Measurements from ENCODE around the gene LEKR1.

The LEKR1 gene

DNA sequence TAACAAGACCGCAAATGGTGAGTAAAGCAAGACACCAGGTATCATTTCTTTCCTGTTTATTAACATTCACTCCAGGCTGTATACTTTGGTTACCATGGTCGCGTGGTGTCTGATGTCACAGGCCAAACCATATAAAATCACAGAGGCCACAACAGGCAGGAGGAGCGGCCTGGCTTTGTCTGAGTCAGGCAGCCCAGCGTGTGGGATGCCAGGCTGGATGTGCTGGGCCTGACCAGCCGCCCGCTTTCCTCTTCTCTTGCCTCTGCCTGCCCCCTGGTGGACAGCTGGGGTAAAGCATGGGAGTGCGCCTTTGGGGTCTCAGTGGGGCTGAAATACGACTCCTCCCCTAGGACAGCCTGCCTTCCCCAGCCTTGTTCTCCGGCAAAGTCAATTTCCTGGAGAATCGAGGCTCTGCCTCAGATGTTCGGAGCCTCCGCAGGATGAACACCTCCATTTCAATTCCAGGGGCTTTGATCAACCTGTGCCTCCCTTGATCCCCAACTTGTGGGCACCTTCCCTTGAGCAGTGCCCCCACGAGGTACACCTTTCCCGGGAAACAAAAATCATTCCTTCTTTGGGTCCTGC, 255.6 kb downstream of the LEKR1 start:
- peak; percentile 91 for DNase-seq (ENCODE audit: low spot score)

DNA sequence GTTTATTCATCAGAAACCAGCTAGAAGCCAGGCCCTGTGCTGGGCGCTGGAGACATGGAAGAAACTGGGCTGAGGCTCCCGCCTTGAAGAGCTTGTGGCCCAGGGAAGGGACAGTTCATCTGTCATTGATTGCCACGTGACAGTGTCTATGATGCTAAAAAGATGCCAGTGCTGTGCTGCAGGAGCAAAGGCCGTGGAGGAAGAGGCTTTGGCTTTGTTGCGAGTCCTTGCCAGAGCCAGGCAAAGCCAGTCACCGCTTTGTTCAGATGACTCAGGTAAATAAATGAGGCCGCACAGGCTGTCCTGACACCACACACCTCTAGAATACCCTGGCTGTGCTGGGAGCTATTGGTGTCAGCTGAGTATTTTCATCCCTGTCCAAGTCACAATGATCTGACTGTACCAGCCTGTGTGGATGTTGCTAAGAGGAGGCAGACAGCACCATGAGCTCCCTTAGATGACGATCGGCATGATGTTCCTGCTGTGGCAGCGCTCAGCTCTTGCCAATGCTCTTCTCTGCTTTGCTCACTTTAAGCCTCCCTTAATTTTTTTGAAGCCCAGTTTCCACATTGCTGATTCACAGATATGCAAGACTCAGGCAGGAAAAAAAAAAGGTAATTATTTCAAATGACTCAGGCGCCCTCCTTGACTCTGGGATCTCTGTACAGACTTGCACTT, 256.3 kb downstream of the LEKR1 start:
- peak; percentile 47 for DNase-seq (ENCODE audit: low spot score)

DNA sequence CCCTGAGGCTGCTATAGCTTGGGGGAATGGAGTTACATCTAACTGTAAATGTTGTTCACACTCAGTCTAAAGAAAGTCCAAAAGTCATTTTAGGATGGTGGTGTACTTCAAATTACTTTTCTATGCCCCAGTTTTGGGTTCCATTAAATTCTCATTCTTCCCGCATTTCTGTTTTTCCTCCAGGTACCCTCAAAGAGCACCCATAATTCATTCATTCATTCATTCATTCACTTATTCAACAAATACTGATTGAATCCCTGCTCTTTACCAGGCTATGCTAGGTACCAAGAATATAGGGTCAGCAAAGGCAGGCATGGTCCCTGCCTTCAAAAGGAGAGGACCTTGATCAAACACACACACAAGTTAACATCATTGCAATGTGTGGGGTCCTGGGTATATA, 257.7 kb downstream of the LEKR1 start:
- no peak for DNase-seq (ENCODE audit: low spot score)

DNA sequence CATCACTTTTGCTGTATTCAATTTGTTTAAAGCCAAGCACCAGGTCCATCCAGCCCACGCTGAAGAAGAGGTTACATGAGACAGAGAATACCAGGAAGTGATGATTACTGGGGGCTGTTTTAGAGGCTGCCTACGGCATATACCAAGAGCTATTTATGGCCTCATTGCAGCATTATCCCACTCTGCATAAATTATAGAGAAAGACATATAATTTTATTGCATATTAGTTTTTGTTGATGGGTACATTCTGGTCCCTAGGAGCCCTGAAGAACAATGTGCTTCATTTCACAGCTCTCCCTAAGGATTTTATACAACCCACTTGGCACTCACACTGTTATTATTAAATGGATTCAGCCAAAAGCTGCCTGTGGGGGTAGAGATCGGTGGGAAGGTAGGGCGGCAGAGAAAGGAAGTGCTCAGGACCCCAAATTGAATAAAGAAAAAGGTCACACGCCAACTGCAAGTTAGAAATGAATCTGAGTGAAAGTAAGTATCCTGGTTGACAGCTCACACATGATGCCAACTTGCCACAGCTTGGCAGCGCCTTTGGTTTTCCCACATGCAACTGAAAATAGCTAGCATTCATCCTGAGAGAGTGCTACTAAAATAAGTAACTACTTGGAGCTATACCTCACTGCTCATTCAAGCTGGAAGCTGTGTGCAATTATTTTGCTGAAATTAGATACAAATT, 260.1 kb downstream of the LEKR1 start:
- DNase-seq (ENCODE audit: low spot score), result no peak

DNA sequence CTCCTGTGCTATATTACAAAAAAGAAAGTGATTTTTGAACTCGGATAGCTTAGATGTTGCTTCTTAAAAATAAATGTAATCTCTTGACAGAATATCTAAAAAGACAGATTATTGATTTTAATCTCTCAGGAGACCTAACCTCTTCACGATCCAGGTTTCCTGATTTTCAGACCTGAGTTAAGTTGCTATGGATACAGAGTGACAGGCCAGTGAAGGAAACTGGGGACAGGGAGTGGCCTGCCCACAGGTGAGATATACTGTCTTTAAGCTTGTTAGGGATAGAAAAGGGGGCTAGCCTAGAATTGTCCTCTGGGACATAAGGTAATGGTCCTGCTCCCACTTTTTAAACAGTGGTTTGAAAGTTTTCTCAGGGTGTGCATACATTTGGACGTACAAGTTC, 260.6 kb downstream of the LEKR1 start:
- DNase-seq (ENCODE audit: low spot score), result no peak

DNA sequence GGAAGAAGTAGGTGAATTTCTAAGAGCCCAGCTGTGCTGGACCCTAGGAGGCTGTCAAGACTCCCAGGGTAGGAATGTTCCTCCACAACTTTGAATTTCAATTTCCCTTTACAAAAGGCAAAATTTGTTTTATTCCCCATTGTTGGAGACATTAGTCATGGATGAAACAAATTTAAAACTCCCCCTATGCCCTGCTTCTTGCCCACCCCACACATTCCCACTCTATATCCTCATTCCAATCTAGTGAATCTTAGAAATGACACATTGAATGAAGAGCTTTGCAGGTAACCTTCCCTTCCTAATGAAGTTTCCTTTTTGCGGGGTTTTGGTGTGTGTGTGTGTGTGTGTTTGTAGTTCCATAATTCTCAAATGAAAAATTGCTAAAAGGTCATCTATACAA, 261.2 kb downstream of the LEKR1 start:
- DNase-seq (ENCODE audit: low spot score), result no peak

DNA sequence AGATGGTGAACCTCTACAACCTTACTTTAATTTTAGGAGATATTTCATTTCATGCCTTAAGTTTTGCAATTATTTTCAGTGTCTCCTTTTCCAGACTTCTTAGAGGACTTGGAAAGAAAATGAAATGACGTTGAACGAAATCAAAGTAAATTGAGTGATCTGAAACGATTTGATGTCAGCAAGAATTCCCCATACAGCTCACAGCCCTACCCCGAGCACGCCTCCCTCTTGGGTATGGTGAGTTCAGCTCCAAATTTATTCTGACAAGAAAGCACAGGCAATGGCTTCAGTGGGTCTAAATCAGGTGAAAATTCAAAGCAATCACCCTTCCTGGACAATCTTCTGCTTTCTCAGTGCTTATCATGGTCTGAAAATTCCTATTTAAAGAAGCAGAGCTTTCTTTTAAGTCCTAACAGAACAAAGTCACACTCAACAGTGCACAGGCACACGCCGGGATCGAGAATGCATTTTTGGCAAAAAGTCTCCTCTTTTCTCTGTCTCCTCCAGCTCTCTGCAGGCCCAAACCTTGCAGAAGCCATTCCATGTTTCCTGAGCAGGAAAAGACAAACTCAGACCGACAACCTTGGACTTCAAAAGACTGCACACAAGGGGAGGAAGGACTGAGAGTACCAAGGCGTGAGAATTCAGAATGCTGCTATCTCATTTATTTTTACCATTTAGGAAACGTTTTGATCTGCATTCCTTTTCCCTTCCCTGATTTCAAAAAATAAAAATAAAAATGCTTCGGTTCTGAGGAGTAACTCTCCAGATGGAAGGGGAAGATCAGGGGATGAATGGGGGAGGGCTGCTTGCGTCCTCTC, 261.8 kb downstream of the LEKR1 start:
- no peak for DNase-seq (ENCODE audit: low spot score)

DNA sequence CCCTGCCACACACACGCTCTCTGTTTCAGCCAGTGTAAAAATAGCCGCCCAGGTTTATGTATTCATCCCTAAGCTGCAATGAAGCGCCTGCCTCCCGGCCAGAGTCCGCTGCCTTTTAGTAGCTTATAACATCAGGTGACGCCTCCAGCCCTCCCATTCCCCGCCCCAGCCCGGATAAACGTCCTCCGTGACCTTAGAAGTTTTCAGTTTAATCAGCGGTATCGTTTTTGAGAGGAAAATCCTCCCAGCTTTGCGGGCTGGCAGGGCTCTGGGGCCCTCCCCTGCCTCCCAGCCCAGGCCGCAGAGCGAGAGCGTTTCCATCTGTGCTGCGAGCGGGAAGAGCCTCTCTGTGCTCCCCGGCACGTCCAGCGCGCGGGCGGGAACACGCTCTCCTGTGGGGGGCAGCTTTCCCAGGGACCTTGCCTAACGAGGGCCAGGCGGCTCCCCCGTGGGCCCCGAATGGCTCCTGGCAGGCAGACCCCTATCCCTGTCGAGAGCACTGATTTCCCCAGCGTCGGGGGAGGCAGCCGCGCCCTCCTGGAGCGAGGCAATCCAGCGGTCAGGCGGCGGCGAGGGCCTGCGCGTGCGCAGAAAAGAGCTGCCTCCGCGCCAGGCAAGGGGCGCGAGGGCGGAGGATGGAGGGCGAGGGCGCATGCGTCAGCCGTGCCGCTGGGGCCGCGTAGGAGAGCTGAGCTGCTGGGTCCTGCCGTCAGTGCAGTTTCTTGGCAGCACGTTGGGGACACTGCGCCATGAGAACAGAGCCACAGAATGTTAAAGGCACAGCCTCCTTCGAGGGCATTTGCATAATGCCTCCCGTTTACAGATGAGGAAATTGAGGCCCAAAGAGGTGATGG, 262.7 kb downstream of the LEKR1 start:
- DNase-seq (ENCODE audit: low spot score), result peak; percentile 100

DNA sequence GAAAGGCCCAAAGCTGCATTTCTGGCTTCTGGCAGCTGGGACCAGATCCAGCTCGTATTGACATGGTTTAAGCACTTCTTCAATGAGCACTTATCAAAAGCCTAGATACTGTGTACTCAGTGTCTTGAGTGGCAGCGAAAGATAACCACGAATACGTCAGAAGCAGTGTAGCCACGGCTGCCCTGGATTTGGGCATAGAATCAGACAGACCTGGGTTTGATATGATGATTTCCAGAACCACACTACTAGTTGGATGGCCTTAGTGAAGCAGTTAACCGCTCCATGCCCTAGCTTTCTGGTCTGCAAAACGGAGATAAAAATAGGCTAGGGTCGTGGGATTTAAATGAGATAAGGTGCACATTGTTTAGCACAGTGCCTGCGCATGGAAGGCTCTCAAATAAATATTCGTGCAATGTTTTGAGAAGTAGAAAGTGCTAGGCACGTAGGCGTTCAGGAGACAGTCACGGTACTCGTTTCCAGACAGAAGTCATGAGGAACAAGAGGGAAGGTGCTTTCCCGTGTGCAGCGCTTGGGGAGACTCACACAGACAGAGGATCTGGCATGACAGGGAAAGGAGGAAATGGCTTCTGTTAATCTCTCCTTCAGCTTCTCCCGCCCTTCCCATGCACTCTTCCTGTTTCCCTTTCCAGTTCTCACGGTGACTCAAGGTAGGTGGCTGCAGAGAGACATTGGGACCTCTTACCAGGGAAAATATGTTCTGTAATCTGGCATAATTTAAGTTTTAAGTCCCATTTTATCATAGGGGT, 263.5 kb downstream of the LEKR1 start:
- DNase-seq (ENCODE audit: low spot score), result no peak

DNA sequence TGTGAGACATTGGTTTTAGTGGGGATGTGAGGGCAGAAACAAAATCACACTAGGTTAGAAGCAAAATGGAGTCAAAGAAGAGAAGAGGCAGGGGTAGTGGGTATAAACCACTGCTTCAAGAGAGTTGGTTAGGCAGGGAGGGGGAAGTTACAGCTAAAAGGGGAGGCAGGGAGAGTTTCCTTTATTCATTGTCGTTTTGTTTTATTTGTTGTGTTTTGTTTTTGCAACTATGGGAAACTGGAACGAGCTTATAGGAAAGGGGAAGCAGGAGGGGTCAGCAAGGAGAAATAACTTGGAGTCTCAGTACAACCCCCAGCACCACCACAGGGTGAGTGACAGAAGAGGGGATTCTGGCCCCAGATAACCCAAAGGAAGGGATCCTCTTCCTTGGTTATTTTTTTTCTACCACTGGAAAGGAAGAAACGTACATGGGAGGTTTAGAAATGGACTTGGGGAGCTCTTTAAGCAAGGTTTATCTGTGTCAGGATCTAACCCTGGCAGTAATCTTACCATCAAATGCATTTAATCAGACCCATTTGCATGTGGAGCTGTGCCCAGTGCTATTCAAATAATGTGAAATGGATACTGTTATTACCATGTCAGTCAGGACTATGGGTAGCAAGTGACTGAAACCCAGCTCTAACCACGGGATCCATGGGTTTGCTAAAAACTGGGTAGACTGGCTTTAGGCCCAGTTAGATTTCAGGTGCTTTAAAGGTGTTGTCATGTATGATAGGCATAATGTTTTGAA, 265.1 kb downstream of the LEKR1 start:
- no peak for DNase-seq (ENCODE audit: low spot score)

DNA sequence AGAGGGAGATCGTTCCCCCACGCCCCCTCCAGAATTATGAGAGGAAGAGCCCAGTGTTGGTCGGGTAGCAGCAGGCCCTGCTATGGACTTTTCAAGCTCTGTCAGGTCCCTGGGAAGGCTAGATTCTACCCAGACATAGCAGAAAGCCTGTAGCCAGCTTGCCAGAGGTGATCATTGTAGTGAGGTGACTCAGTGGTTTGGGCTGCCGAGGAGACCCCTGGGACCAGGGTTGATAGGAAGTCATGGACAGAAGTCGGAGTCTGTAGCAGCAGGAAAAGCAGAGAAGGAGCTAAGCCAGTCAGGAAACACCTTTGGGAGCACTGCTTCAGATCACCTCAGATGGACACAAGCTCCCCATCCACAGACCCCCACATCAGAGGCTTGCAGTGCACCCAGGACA, 266.1 kb downstream of the LEKR1 start:
- no peak for DNase-seq (ENCODE audit: low spot score)

DNA sequence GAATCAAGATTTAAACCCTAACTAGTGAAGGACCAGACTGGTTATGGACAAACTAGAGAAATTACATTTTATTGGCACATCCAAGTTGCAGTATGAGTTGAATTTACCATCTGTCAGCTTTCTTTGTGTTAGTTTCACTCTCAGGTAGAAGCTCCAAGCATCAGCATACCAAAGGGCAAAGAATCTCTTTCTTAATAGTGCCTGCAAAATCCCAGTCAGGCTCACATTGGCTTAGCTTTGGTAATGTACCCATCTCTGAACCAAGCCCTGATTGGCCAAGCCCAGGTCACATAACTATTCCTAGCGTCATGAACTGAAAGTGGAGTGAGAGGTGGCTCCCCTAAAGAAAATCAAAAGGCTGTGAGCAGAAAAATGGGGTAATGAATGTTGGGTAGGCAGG, 266.9 kb downstream of the LEKR1 start:
- no peak for DNase-seq (ENCODE audit: low spot score)

DNA sequence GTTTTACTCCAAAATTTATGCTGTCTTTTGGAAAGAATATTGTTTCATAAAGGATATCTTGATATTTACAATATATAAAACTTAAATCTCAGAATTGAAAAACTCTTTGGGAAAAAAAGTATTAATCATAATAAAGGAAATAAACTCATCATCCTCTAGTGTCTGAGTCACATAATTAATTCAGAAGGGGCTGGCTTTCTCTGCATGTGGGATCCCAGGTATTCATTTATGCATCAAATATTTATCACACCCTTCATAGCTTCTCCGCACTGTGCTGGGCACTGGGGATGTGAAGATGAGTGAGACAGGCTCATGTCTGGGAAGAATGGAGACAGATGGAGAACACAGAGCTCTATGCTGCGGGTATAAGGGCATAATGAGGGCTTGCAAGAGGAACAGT, 268.1 kb downstream of the LEKR1 start:
- no peak for DNase-seq (ENCODE audit: low spot score)

DNA sequence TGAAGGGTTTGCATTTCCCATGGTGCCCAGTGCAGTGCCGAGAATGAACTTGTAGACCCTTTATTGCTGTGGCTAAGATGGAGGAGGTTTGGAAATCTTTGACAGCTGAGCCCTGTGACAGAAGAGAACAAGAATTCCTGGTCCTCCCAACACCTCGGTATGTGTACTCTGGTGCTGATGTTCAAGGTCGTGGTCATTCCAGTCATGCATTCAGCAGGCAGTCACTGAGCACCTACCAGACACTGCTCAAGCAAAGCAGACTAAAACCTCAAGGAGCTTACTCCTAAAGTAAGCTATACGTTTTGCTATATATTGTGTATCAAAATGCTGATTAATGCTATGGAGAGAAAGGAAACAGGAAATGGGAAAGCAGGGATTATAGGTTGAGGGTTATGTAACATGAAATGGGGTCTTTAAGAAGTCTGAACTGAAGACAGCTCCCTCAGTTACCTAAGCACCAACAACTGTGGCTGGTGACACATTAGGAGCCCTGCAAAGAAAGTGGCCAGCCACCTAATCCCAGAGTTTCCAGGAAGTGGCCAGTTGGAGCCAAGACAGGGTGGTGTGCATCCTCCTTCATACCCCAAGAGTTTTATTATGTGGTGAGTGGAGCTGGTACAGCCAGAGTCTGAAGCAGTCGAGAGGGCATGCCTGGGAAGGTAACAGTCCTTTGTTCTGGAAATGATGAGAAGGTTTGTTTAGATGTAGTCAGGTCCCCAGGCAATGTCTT, 268.8 kb downstream of the LEKR1 start:
- DNase-seq (ENCODE audit: low spot score), result no peak
